HG03575 (cell line): Measurements from ENCODE around the gene CTSK.
"Not testable (repeated sequence)": the region's sequence is repeated elsewhere in the genome, so short reads cannot be mapped to it uniquely, and the experiment has no call there.

Experiments
- ATAC-seq: cut with Tn5 transposase; IDR thresholded peaks from one replicate; pipeline ENCODE4 v1.9.1; 2021; ENCODE audit not compliant: unreplicated experiment, insufficient number of reproducible peaks, low FRiP score; ENCODE audit errors: extremely low read depth

The CTSK gene

GRCh38 chr1:150808121-150808520 is at the start of gene CTSK:
TSS of gene CTSK (minus strand) at chr1:150808260. CDS start at chr1:150806805, 1,455 bp downstream.
- no peak for ATAC-seq

- ATAC-seq, result not testable (repeated sequence)
Observed at GRCh38 chr1:150852734-150853133, 44.7 kb upstream of the CTSK start.

- ATAC-seq, result not testable (repeated sequence)
Observed at GRCh38 chr1:150850801-150851362, 42.8 kb upstream of the CTSK start.

- ATAC-seq, result no peak
Observed at GRCh38 chr1:150846473-150847146, 38.5 kb upstream of the CTSK start.

- ATAC-seq, result no peak
Observed at GRCh38 chr1:150843474-150843873, 35.4 kb upstream of the CTSK start.

DNA sequence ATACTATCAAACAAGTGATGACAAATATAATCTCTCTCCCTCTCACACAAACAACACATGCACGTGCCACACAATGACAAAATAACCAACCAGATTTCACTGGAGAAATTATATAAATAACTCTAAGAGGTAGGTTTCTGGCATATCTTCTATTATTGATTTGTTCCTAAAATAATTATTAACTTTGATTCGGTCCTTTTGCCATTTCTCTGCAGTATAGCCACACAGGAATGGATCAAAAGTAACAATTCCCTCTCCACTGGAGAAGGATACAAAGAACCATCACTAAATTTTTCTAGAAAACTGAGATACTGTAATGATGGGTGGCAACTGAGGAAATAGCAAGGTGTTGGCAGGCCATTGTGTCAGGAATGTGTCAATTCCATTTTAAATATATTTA is 34.9 kb upstream of the CTSK start:
- no peak for ATAC-seq

DNA sequence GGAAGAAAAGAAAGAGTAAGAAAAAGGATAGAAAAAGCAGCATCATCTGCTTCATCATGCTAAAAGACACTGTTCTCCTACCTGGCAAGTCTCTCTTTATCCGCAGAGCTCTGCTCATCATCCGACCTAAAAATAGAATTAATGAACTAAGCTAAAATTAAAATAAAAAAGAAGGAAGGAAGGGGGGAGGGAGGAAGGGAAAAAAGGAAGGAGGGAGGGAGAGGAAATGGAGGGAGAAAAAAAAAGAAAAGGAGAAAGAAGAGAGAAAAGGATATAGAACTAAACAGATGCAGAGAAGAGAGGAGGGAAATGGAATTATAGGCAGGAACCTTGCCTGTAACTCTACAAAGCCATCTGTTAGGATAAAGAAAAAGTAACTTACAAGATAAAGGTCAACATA is 34.3 kb upstream of the CTSK start:
- no peak for ATAC-seq

GRCh38 chr1:150841626-150842025 is 33.6 kb upstream of the CTSK start:
- ATAC-seq, result no peak

DNA sequence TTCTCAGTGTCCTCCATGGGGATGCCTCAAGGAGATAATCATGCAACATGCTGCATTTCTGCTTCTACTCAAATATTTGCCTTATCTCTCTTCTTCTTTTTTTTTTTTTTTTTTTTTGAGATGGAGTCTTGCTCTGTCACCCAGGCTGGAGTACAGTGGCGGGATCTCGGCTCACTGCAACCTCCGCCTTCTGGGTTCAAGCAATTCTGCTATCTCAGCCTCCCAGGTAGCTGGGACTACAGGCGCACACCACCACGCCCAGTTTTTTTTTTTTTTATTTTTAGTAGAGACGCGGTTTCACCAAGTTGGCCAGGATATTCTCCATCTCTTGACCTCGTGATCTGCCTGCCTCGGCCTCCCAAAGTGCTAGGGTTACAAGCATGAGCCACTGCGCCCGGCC is 32.8 kb upstream of the CTSK start:
- not testable (repeated sequence) for ATAC-seq

- no peak for ATAC-seq
Observed at GRCh38 chr1:150836129-150836773, 28.2 kb upstream of the CTSK start.

- not testable (repeated sequence) for ATAC-seq
Observed at GRCh38 chr1:150833961-150834360, 25.9 kb upstream of the CTSK start.

DNA sequence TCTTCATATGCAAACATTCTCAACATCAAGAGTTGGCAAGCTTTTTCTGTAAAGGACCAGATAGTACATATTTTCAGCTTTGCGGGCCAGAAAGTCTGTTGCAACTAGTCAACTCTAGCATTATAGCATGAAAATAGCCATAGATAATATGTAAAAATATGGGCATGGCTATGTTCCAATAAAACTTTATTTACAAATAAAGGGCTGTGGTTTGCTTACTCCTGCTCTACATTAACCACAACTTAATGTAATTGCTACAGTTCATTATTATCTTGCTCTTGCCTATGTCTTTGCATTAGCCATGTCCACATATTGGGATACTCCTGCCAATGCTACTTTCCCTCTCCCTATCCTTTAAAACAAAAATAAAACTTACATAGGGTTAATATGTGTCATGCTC is 24.5 kb upstream of the CTSK start:
- ATAC-seq, result no peak

- no peak for ATAC-seq
Observed at GRCh38 chr1:150829751-150830150, 21.7 kb upstream of the CTSK start.

- ATAC-seq, result no peak
Observed at GRCh38 chr1:150826299-150826698, 18.2 kb upstream of the CTSK start.

- no peak for ATAC-seq
Observed at GRCh38 chr1:150820730-150821512, 12.9 kb upstream of the CTSK start.

- ATAC-seq, result no peak
Observed at GRCh38 chr1:150815871-150816270, 7.8 kb upstream of the CTSK start.

GRCh38 chr1:150813028-150813707 is 5.1 kb upstream of the CTSK start:
- no peak for ATAC-seq

GRCh38 chr1:150810958-150811659 is 3.0 kb upstream of the CTSK start:
- no peak for ATAC-seq

DNA sequence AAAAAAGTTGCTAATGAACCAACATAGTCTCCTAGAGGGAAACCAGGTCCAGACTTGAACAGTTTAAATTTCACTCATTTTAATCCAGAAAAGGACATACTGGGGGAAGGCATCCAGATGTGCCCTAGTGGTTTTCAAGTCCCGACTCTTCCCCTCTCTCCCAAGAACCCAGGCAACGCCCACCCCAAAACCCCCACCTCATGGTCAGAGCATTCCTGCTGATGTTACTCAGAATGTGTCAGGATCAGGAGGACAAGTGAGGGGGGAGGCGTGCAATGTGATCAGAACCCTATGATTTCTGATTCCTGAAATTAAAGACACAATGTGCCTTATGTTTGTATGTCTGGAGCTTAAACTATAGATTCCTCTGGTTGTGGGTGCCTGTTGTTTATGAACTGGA is 1.6 kb upstream of the CTSK start:
- no peak for ATAC-seq
